GM19239 (cell line): ENCODE data around the gene SLC8B1.

Experiments
- DNase-seq: peaks from one replicate; pipeline ENCODE4 v3.0.0; 2011; ENCODE audit warnings: low spot score; ENCODE audit not compliant: insufficient read length
- FAIRE-seq: peaks from 2 replicates; lab custom pipeline; 2011; peaks lifted over from hg19 to GRCh38; lab: Jason Lieb, UNC

Gene SLC8B1

GRCh38 chr12:113328368-113328889 is 6.5 kb downstream of the SLC8B1 start:
- FAIRE-seq (no peak), DNase-seq (no peak)

GRCh38 chr12:113326775-113327395 is 8.0 kb downstream of the SLC8B1 start:
- FAIRE-seq (no peak), DNase-seq (no peak)

GRCh38 chr12:113325916-113326315 is 9.0 kb downstream of the SLC8B1 start:
- no peak for FAIRE-seq
- no peak for DNase-seq

- FAIRE-seq, result no peak
- no peak for DNase-seq
Measured at GRCh38 chr12:113322343-113322742, 12.6 kb downstream of the SLC8B1 start.

- DNase-seq, result no peak
- FAIRE-seq, result no peak
Measured at GRCh38 chr12:113320401-113320800, 14.5 kb downstream of the SLC8B1 start.

- no peak for FAIRE-seq
- DNase-seq, result no peak
Measured at GRCh38 chr12:113318900-113319628, 15.8 kb downstream of the SLC8B1 start.

GRCh38 chr12:113318046-113318656 is 16.8 kb downstream of the SLC8B1 start:
- FAIRE-seq, result no peak

GRCh38 chr12:113317122-113317521 is 17.8 kb downstream of the SLC8B1 start:
- DNase-seq (no peak), FAIRE-seq (no peak)

More at GRCh38 chr12:113318046-113318656, 16.8 kb downstream of the SLC8B1 start:
- DNase-seq, result no peak

GRCh38 chr12:113316155-113316554 is 18.8 kb downstream of the SLC8B1 start:
- FAIRE-seq (no peak), DNase-seq (no peak)

GRCh38 chr12:113315358-113315757 is 19.6 kb downstream of the SLC8B1 start:
- DNase-seq, result no peak
- no peak for FAIRE-seq

GRCh38 chr12:113314121-113314529 is 20.8 kb downstream of the SLC8B1 start:
- DNase-seq, result no peak
- no peak for FAIRE-seq

- DNase-seq, result no peak
- no peak for FAIRE-seq
Measured at GRCh38 chr12:113310489-113310888, 24.4 kb downstream of the SLC8B1 start.

GRCh38 chr12:113306382-113306781 is 28.5 kb downstream of the SLC8B1 start:
- no peak for DNase-seq

GRCh38 chr12:113305281-113305856 is 29.5 kb downstream of the SLC8B1 start:
- DNase-seq (no peak), FAIRE-seq (no peak)

More at GRCh38 chr12:113306382-113306781, 28.5 kb downstream of the SLC8B1 start:
- no peak for FAIRE-seq

- no peak for FAIRE-seq
- DNase-seq, result no peak
Measured at GRCh38 chr12:113302886-113303640, 31.8 kb downstream of the SLC8B1 start.

- no peak for FAIRE-seq
- DNase-seq, result no peak
Measured at GRCh38 chr12:113302466-113302865, 32.4 kb downstream of the SLC8B1 start.

- DNase-seq (no peak), FAIRE-seq (no peak)
Measured at GRCh38 chr12:113301811-113302210, 33.1 kb downstream of the SLC8B1 start.

- DNase-seq (no peak), FAIRE-seq (no peak)
Measured at GRCh38 chr12:113299619-113300237, 35.2 kb downstream of the SLC8B1 start.

- FAIRE-seq (no peak), DNase-seq (no peak)
Measured at GRCh38 chr12:113298861-113299545, 35.9 kb downstream of the SLC8B1 start.
